Spinal cord (tissue), 10 donors: Measurements from ENCODE around the gene ASMT. TPM values are rescaled to one million over a fixed set of nuclear protein-coding genes. Genes with fewer than 3 reads are reported as not detected.
"Not testable (repeated sequence)": the region's sequence is repeated elsewhere in the genome, so short reads cannot be mapped to it uniquely, and the experiment has no call there.

Experiments
- DNase-seq, 6 donors: peaks; one replicate each; pipeline versions ENCODE4 v3.0.0 to v3.0.0-alpha.2; 2013 to 2015; ENCODE audit warnings: low spot score in 6 of 6, low read depth in 4 of 6
- H3K27ac ChIP-seq: one replicate; pipeline ENCODE4 v1.5.1; 2013; ENCODE audit warnings: low read depth, low read length, control low read depth
- H3K27me3 ChIP-seq: one replicate; pipeline ENCODE4 v1.6.1; 2013; ENCODE audit warnings: low read length; ENCODE audit not compliant: control insufficient read depth, insufficient read depth
- H3K36me3 ChIP-seq: one replicate; pipeline ENCODE4 v1.6.1; 2013; ENCODE audit warnings: low read length; ENCODE audit not compliant: control insufficient read depth, insufficient read depth
- H3K4me1 ChIP-seq: one replicate; pipeline ENCODE4 v1.6.1; 2013; ENCODE audit warnings: low read length; ENCODE audit not compliant: control insufficient read depth, insufficient read depth
- H3K4me3 ChIP-seq: one replicate; pipeline ENCODE4 v1.5.1; 2013; ENCODE audit warnings: low read depth, low read length, control low read depth
- H3K9me3 ChIP-seq: one replicate; pipeline ENCODE4 v1.6.1; 2013; ENCODE audit warnings: low read length; ENCODE audit not compliant: control insufficient read depth, insufficient read depth
- WGBS: methylation state at CpG from one replicate; pipeline ENCODE4 v1.1.5; 2013; ENCODE audit warnings: missing lambda C conversion rate; ENCODE audit not compliant: insufficient coverage; 5-methylcytosine and 5-hydroxymethylcytosine counted together
- long read RNA-seq, 4 donors: transcript quantifications; one replicate each; lab custom pipeline, GENCODE V29; 2026
- polyA plus RNA-seq, 2 donors: library from polyadenylated mRNA; unstranded; fragments of 120-200 nt; gene quantifications; one replicate each; pipeline ENCODE4 v1.2.1, GENCODE V29; 2013; ENCODE audit not compliant: insufficient read length in 2 of 2
- total RNA-seq, 2 donors: library from RNA; depleted of rRNA in 1 of 2; stranded (reverse); fragments of 120-200 nt in 1 of 2; fragments of >200 nt in 1 of 2; gene quantifications; one replicate each; pipeline versions ENCODE4 v1.2.3 to v1.2.4, GENCODE V29; 2013 to 2014
- donor health status: healthy.

Gene ASMT, protein sequence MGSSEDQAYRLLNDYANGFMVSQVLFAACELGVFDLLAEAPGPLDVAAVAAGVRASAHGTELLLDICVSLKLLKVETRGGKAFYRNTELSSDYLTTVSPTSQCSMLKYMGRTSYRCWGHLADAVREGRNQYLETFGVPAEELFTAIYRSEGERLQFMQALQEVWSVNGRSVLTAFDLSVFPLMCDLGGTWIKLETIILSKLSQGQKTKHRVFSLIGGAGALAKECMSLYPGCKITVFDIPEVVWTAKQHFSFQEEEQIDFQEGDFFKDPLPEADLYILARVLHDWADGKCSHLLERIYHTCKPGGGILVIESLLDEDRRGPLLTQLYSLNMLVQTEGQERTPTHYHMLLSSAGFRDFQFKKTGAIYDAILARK
- total RNA-seq (under 1 TPM; 0.30 to 0.33 TPM), polyA plus RNA-seq (under 1 TPM; 0.38 to 0.57 TPM)
- long read RNA-seq, donor 1 = 0 reads
- long read RNA-seq, donor 2 = 0 reads
- long read RNA-seq, donor 3 = 0 reads
- long read RNA-seq, donor 4 = 0 reads

DNA sequence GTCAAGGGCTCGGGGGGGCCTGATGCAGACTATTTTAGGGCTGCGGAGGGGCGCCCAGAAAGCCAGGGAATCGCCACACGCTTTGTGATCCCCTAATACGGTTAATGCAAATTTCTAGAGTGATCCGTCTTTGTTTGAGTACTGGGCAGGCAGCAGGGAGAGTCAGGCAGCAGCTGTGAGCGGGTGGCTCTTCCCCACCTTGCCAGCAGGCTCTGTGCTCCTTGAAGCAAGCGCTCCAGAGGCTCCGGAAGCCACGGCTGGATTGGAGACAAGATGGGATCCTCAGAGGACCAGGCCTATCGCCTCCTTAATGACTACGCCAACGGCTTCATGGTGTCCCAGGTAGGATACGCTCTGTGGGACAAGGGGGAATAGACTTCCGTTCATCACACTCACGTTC, at the start of gene ASMT:
TSS of gene ASMT (plus strand) at position 133 of the 400 bp plus-strand sequence. CDS start at position 274, 141 bp downstream.
- H3K9me3 ChIP-seq = no peaks in the 10 kb centered on the region
- H3K36me3 ChIP-seq = no peaks in the 10 kb centered on the region
- 75% methylated on average over 17 of the region's 17 CpGs for WGBS
- DNase-seq = no peak
- H3K4me1 ChIP-seq = no peaks in the 10 kb centered on the region
- H3K27ac ChIP-seq = no peak within 1 kb of the TSS
- no peak within 1 kb of the TSS for H3K4me3 ChIP-seq
- no peaks in the 10 kb centered on the region for H3K27me3 ChIP-seq

DNA sequence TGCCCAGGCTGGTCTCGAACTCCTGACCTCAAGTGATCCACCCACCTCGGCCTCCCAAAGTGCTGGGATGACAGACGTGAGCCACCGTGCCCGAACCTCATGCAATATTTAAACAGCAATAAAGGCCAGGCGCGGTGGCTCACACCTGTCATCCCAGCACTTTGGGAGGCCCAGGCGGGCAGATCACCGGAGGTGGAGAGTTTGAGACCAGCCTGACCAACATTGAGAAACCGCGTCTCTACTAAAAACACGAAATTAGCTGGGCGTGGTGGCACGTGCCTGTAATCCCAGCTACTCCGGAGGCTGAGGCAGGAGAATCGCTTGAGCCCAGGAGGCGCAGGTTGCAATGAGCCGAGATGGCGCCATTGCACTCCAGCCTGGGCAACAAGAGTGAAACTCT, 40.7 kb upstream of the ASMT start:
- H3K4me1 ChIP-seq, H3K27ac ChIP-seq, H3K4me3 ChIP-seq, DNase-seq, H3K27me3 ChIP-seq, H3K36me3 ChIP-seq, H3K9me3 ChIP-seq: not testable (repeated sequence)
- 92% methylated on average over 15 of the region's 19 CpGs for WGBS

DNA sequence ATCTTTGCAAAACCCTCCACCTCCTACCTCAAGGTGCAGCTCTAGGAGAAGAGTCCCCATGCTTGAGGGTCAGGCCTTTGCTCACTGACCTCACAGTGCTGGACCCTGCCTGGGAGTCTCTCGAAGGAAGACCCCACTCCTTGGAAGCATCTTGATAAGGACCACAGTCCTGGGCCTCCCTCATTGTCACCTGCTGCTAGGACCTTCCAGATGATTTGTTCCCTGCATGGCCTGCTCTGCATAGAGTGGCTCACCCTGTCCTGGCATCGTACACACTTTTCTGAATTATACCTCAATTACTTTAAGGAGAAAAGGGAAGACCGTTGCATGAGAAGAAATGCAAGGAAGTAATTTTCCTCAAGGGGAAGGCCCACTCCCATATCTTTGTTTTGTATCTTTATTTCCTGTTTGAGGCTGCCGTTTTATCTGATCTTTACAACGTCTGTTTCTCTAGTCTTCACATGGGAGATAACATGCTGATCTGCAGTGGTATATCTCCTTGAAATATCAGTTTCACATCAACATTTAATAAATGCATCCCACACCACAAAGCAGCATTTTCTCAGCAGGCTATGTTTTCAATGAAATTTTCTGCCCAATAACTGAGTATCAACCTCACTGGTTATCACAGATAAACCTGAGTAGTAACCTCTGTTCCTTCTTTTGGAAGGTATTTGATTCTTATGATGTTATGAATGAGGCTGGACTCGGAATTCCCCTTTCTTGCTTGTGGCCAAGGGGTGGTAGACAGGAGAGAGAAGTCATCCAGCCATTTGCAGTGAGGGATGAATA, 38.5 kb upstream of the ASMT start:
- no peak overlapping the region for H3K27ac ChIP-seq
- H3K36me3 ChIP-seq = no peaks in the 10 kb centered on the region
- H3K9me3 ChIP-seq = no peaks in the 10 kb centered on the region
- no peak overlapping the region for H3K4me3 ChIP-seq
- DNase-seq = no peak
- H3K4me1 ChIP-seq = no peaks in the 10 kb centered on the region
- WGBS = 85% methylated on average over 2 of the region's 6 CpGs
- H3K27me3 ChIP-seq = no peaks in the 10 kb centered on the region

DNA sequence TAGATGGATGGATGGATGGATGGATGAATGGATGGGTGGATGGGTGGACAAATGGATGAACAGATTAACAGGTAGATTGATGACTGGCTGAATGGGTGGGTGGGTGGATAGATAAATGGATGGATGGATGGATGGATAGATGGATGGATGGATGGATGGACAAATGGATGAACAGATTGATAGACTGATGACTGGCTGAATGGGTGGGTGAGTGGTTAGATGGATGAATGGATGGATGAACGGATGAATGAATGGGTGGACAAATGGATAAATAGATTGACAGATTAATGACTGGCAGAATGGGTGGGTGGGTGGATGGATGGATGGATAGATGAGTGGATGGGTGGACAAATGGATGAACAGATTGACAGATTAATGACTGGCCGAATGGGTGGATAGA, 37.0 kb upstream of the ASMT start:
- H3K9me3 ChIP-seq = no peaks in the 10 kb centered on the region
- H3K4me1 ChIP-seq = no peaks in the 10 kb centered on the region
- no peaks in the 10 kb centered on the region for H3K27me3 ChIP-seq
- no peak for DNase-seq
- 58% methylated on average over 2 of the region's 2 CpGs for WGBS
- no peaks in the 10 kb centered on the region for H3K36me3 ChIP-seq
- no peak overlapping the region for H3K4me3 ChIP-seq
- H3K27ac ChIP-seq = no peak overlapping the region

DNA sequence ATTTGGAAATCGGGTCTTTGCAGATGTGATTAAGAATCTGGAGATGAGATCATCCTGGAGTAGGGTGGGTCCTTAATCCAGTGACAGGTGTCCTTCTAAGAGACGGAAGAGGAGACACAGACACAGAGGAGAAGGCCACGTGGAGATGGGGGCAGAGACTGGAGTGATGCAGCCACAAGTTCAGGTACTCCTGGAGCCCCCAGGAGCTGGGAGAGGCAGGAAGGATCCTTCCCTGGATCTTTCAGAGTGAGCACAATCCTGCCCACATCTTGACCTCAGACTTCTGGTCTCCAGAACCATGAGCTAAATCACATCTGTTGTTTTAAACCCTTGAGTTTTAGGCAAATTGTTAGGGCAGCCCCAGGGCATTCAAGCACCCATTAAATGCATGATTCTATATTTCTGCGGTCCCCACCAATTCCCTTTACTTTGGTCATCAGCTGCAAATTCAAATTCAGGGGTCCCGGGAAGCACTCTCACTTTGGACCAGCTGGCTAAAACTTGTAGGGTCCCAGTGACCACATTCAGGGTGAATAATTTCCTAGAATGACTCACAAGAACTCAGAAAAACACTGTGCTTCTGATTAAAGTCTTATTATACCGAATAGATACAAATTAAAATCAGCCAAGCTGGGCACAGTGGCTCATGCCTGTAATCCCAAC, 36.2 kb upstream of the ASMT start:
- Histone ChIP-seq H3K27ac (no peak overlapping the region), H3K4me1 (no peaks in the 10 kb centered on the region), H3K9me3 (no peaks in the 10 kb centered on the region), H3K4me3 (no peak overlapping the region), H3K27me3 (no peaks in the 10 kb centered on the region), H3K36me3 (no peaks in the 10 kb centered on the region)
- WGBS = 68% methylated on average over 5 of the region's 6 CpGs
- no peak for DNase-seq

DNA sequence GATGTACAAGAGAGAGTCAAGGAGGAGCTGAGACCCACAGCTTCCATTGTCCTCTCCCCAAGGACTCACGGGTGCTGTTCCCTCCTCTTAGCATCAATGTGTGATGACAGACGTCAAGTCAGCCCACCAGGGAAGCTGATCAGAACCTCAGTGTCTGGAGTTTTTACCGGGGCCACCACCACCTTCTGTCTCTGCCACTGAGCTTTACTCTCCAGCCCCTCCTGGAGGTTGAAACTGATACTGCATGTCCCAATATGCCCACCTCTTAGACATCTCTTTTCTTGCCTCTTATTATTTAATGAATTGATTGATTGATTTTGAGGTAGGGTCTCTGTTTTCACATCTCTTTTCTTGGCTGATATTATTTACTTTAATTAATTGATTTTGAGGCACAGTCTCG, 33.7 kb upstream of the ASMT start:
- 17% methylated on average over 3 of the region's 4 CpGs for WGBS
- no peaks in the 10 kb centered on the region for H3K36me3 ChIP-seq
- H3K27ac ChIP-seq = no peak overlapping the region
- no peak overlapping the region for H3K4me3 ChIP-seq
- H3K4me1 ChIP-seq = no peaks in the 10 kb centered on the region
- DNase-seq = peak in 1 of 6 donors; percentile 30
- H3K9me3 ChIP-seq = no peaks in the 10 kb centered on the region
- H3K27me3 ChIP-seq = no peaks in the 10 kb centered on the region

DNA sequence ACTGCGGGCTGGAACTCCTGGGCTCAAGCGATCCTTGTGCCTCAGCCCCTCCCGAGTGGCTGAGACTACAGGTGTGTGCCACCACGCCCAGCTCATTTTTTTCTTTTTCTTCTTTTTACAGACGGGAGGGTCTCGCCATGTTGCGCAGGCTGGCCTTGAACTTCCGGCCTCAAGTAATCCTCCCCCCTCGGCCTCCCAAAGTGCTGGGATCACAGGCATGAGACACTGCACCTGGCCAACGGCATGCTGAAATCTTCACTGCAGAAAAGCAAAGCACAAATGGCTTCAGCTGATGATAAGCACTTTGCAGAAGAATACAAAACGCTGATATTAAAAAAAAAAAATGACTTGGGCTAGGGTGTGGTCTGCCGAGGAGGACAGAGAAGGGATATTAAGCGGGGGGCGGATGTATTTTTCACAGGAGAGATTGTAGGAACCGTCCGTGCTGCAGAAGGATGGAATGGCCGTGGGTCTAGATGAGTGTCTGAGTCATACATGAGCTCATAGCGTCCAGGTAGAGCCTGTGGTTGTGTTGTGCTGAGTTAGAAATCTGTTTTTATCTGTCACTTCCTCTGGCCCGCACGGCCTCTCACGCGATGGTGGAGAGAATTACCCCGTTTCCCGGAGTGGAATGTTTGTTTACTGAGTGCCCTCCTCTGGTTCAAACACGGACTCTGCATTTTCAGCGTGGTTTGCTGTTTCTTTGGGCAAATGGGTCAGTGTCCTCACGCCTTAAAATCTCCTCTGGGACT, 32.0 kb upstream of the ASMT start:
- no peaks in the 10 kb centered on the region for H3K36me3 ChIP-seq
- 70% methylated on average over 24 of the region's 27 CpGs for WGBS
- H3K27me3 ChIP-seq = no peaks in the 10 kb centered on the region
- H3K9me3 ChIP-seq = no peaks in the 10 kb centered on the region
- H3K4me1 ChIP-seq = no peaks in the 10 kb centered on the region
- no peak overlapping the region for H3K27ac ChIP-seq
- H3K4me3 ChIP-seq = no peak overlapping the region
- DNase-seq = no peak

DNA sequence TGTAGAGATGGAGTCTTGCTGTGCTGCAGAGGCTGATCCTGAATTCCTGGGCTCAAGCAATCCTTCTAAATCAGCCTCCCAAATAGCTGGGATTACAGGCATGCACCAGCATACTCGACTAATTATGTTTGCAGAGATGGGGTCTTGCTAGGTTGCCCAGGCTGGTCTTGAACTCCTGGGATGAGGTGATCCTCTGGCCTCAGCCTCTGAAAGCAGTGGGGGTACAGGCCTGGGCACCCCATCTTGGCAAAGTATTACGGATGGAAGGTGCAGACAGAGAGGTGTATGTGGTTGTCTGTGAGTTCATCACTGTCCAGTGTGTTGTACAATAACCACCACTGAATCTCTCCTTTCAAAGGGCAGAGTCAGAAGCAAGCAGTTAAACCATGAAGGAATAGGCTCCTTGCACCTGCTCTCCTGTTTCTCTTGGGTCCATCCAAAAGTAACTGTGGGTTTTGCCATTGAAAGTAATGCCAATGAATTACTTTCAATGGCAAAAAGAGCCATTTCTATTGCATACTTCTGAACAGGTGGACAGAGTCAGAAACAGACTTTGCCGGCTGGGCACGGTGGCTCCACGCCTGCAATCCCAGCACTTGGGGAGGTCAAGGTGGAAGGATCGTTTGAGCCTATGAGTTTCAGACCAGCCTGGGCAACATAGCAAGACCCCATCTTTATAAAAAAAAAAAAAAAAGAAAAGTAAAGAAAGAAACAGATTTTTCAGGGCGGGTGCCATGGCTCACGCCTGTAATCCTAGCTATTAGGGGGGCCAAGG, 30.4 kb upstream of the ASMT start:
- WGBS = 71% methylated on average over 1 of the region's 8 CpGs
- Histone ChIP-seq H3K36me3 (no peaks in the 10 kb centered on the region), H3K4me3 (no peak overlapping the region)

More for the DNA sequence above, 30.4 kb upstream of the ASMT start:
- no peak overlapping the region for H3K27ac ChIP-seq
- H3K27me3 ChIP-seq = no peaks in the 10 kb centered on the region
- no peaks in the 10 kb centered on the region for H3K4me1 ChIP-seq
- no peak for DNase-seq
- H3K9me3 ChIP-seq = no peaks in the 10 kb centered on the region
